HG03571 (cell line): ENCODE measurements around the gene EVL.
A peak's percentile ranks its signal among the peaks of the same experiment; 100 is the strongest.

Experiments
- ATAC-seq: cut with Tn5 transposase; IDR thresholded peaks from one replicate; pipeline ENCODE4 v1.9.1; 2021; ENCODE audit not compliant: unreplicated experiment

Gene EVL

DNA sequence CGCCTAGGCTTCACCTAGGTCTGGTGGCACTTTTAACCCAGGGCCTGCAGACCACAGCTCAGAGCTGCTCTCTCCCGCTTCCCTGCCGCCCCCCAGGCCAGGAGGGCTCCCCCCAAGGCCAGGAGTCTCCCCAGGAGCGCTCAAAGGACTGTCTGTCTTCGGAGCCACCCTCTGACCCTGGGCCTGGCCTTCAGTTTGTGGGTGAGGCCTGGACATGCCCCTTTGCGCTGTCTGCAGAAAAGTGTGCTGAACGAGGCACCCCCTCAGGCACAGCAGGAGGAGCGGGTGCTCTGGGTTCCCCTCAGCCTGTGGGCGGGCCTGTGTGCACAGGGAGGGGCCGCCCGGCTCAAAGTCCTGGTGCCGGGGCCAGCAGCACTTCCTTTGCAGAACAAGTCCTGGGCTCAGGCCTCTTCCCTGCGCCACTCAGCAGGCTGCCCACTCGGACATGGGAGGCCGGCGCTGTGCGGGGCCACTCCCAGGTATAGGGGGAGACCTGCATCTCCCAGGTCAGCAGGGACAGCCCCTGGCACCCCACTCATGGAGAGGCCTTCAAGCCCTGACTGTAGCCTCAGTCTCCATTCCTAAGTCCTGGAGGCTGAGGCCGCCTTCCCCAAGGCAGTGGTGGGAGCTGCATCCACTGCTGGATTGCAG, 79.9 kb downstream of the EVL start:
- ATAC-seq: no peak

DNA sequence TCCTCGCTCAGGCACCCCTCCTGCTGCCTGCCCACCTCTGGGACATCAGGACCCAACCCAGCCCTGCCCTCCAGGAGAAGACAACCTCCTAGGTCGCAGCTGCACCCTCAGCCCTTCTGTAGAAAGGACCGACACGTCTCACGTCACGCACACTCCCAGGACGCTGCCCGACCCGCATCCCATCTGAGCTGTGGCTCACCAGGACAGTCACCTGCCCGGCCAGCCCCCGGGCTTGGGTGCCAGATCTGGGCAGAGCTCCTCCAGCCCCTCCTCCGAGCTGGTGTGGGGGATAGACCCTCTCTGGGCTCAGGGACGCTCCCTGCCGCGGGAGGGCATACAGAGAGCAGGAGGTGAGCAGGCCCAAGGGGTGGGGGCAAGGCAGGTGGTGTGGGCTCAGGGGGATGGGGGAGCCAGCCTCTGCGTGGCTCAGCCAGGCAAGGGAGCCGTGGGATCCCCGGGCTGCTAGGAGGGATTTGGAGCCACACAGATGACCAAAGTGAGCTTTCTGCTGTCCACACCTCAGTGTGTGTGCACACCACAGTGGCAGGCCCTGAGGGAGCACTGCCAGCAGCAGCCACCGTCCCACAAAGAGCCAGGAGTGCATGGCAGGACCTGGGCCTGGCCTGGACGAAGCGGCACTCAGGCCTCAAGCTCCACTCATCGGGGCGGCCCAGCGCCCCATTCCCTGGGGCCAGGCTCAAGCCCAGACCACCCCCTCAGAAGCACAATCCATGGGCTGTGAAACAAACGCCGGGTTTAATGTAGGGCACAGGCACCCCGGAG, 80.7 kb downstream of the EVL start:
- no peak for ATAC-seq

DNA sequence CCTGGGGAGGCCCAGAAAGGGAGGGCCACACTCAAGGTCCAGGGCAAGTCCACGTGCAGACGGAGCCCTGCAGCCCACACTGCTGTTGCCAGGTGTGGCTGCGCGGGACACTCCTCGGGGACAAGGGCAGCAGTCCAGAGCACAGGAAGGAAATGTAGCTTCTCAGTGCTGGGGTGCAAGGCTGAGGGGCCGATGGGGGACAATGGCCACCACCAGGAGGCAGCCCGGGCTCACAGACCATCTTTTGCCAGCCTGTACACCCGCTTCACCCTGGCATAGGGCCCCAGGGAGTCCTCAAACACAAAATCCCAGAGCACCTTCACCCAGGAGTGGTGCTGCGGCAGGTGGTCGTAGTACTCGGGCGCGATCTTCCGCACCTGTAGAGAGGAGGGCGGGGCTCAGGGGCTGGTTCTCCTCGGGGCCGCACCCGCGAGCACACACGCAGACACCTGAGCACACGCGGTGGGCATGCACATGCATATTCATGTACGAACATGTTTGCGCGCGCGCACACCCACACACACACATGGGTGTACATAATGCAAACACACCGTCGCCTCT, 81.4 kb downstream of the EVL start:
- ATAC-seq: no peak

DNA sequence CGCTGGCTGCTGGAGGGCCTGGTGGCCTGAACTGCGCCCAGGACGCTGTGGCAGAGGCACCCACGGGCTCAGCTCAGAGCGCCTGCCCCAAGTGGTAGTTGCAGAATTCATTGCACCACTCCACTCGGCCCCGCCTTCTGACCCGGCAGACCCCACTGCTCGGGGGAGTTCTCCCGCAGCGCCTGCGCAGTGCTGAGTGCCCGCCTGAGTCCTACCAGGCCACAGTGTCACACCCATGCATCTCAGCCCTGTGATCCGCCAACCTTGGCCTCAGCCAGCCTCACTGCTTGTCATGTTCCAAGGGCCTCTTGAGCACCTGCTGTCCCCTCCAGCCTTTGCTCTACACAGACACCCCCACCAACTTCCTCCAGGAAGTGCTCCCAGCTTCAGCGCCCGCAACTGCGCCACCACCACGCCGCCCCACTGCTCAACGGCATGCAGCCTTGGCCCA, 82.0 kb downstream of the EVL start:
- ATAC-seq: no peak

DNA sequence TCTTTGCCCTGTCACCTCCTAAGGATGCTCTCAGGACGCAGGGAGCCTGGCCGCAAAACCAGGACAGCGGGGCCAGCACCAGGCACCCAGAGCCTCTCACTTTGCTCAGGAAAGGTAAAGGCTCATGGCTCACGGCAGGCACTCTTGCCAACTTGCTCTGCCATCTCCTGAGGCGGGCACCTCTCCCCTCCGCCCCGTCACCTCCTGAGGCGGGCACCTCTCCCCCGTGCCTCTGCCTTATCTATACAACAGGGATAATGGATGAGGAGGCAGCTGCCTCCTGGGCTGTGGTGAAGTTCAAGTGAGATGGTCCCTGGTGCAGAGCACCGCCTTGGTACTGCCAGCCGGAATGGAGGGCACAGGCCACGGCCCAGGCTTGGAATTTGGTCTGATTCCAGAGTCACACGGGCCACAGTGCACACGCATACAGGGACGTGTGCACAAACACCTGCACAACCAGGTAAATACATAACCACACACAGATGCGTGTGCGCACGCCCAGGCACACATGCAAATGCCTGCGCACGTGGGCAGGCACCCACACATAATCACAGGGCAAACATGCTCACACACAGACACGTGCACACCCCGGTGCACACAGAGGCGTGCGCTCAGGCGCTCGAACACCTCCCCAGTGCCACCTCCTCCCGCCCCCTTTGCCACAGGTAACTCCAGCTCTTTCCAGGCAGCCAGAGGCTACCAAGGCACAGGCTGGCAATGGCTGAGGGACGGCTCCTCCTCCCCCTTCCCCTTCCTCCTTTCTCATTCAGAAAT, 82.7 kb downstream of the EVL start:
- no peak for ATAC-seq

DNA sequence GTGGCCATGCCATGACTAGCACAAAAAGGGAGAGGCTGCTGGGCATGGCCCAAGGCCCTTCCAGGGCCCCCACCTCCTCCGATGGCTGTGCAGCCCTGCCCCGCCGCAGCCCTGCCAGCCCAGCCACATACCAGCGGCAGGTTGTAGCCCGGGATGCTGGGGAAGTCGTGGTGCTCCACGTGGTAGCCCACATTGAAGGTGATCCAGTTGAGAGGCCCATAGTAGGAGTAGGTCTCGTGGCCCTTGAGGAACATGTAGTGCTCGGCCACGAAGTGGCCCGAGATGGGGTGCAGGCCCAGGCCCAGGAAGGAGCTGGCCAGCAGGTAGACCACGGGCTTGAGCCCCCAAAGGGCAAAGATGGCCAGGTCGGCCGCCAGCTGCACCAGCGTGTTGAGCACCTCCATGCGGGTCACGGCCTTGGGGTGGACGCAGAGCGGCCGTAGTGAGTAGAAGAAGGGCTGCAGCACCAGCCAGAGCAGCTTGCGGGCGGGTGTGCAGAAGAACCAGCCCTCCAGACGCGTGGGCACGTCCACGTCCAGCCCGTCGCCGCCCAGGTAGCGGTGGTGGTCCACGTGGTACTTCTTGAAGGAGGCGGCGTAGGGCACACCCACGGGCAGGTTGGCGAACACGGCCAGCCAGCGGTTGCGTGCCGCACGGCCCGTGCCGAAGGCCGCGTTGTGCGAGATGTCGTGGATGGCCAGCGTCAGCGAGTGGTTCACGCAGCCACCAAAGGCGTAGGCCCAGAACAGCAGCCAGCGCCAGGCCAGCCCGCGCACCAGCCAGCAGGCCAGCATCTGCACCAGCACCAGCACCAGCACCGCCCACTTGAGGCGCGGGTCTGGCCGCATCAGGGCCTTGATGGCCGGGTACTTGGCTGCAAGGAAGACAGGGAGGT, 83.9 kb downstream of the EVL start:
- no peak for ATAC-seq

DNA sequence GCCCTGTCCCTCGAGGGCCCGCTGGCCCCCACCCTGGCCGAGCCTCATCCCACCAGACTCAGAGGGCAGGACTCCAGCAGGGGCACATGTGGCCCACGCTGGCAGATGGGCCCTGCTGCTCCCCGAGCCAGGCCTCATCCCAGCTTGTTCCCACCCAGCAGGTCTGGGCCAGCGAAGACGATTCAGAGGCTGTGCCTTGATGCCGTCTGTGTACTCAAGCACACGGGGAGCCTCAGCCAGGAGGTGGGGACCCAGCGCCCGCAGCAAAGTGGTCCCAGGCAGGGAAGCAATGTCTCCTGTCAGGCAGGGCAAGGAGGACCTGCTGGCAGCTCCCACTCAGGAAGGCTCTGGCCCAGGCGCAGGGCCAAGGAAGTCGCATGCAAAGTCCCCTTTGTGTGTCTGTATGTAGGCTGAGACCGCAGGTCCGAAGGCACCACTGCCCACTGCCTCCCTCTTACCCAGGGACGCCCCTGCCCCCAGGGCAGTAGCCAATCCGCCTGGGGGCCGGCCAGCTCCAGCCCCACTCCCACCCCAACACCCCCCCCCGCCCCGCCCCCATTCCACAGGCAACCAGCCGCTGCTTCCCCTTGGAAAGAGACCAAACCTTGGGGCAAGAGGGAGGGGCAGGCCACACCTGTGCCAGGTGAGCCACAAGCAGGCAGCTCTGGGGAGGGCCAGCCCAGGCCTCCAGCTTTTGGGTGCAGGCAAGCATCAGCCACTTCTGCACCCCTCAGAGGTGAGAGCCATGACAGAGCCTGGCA, 84.8 kb downstream of the EVL start:
- ATAC-seq: no peak

DNA sequence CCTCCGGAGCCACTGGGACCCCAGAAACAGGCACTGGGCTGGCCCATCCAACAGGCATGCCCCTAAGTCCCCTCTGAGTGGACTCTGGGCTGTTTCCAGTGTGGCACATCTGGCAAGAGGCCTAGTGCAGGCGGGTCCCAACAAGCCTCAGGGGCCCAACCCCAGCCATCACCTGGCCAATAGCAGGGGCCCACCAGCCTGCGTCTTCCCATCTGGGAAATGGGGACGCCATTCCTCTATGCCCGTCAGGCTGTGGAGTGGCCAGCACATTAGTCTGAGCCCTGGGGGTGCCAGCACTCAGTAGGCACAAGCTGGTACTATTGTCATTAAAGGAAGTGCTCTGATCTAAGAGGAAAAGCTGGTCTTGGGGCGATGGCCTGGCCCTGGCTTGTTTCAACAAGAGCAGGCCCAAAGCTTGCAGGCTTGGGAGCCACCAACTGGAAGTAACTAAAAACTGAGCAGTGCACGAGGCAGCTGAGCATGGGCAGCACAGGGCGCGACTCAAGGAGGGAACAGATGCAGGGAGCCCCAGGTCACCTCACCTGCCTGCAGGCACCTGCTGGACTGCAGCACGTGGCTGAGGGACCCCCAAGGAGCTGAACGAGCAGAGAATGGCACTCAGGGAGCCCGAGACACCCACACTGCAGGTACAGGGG, 85.8 kb downstream of the EVL start:
- ATAC-seq: no peak

DNA sequence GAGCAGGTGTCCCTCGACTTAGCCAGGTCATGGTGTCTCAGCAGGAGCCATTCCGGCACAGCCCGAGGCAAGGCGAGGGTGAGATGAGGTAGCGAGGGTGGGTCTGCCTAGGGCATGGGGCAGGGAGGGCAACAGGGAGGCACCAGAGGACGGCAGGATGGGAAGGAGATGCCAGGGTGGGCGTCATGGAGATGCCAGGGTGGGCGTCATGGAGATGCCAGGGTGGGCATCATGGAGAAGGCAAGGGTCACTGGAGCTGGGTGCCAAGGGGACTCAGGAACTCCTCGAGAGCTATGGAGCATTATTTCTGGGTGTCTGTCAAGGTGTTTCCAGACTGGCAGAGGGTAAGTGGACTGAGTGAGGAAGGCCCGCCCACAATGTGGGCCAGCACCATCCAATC, 86.9 kb downstream of the EVL start:
- ATAC-seq: no peak

DNA sequence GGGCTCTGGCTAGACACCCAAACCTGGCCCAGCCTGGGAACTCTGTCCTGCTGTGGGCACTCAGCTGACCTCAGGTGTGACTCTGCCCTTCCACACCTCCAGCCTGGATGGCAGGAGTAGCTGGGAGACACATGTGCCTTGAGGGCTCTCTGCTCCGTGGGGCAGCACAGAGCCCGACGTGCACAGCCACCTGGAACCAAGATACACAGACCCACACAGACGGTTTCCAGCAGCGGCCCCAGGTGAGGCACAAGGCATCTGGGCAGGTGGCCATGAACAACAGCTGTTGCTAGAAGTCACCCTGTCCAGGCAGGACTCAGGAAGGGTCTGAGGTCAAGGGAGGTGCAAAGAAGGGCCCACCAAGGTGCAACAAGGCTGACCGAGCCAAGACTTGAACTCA, 88.3 kb downstream of the EVL start:
- no peak for ATAC-seq

DNA sequence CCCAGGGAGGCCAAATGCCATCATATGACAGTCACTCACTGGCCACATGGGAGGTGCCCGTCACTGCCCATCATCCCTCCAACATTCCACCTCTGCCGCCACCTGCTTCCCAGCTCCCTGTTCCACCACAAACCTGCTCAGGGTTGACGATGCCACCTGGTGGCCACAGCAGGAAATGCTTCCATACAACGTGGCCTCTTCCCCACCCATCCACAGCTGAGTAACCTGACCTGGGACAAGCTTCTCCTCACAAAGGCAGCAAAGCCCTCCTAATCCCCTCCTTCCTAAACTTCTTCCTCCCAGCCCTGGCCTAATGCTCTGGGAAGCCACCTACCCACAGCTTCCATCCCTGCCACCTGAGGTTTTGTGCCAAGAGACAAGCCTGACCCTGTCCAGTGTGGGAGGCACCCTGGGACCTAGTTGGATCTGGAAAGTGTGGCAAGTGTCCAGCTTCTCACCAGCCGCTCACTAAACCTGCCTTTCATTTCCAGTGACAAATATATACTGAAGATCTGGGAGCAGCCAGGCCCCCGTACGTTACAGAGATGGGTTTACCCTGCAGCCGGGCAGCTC, 89.9 kb downstream of the EVL start:
- ATAC-seq: no peak

DNA sequence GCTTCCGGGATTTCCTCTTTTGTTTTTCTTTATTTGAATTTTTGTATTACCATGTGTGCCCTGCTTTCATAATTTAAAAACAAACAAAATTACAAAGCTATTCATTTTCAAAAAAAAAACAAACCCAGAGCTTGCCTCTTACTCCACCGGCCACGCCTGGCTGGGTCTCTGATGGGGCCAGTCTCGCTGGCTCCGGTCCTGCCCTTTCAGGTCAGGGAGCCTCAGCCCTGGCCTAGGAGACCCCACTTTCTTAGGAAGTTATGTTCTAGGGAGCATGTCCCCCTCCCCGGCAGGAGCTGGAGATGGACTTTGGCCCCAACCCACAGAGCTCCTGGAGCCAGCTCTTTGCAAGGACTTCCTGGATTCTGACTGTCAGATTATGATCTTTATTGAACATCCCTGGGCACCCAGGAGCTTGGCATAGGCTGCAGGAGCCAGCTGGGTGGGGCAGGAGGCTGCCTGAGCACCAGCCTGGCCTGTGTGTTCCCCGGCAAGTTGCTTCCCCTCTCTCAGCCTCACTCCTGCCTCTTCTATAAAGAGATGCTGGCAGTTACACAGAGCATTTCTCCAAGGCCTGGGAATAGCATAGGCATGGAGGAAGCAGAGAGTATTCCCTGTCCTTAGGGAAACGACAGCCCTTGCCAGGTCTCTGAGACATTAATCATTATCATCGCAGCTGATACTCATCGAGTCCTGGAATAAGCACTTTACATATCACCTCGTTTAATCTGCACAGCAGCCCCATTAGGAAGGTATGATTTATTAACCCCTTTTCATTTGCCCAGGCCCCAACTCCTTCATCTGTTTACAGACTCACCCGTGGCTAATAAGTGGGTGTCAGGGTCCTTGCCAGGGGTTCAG, 90.8 kb downstream of the EVL start:
- no peak for ATAC-seq

DNA sequence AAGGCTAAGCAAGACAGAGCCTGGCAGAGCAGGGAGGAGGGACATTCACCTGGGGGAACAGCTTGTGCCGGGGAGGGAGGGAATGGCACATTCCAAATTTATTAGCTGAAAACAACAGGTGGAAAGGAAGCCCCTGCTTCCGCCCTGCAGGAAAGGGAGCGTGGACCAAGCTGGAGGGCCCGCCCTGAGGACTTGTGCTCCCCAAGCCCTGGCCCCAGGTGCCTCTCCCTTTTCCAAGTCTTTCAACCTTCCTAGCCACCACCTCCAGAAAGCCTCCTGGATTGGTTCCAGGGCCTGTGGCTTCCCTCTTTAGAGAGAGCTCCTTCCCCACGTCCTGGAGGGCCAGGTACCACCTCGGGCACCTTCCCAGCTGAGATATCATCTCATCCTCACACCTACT, 91.6 kb downstream of the EVL start:
- ATAC-seq: no peak

DNA sequence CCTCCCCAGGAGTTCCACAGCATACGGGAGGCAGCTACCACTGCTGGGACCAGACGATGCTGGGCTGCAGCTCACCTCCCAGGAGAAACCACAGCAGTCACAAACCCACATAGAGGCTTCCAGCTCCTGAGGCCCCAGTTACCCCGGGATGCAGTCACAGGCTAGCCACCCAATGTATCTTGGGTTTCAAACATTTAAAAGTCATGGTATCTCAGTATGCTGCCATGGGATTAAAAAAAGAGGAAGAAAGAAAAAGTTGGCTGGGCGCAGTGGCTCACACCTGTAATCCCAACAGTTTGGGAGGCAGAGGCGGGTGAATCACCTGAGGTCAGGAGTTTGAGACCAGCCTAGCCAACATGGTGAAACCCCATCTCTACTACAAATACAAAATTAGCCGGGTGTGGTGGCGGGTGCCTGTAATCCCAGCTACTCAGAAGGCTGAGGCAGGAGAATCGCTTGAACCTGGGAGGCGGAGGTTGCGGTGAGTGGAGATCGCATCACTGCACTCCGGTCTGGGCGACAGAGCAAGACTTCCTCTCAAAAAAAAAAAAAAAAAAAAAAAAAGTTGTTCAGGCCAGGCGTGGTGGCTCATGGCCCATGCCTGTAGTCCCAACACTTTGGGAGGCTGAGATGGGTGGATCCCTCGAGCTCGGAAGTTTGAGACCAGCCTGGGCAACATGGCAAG, 92.5 kb downstream of the EVL start:
- ATAC-seq: peak; percentile 40

DNA sequence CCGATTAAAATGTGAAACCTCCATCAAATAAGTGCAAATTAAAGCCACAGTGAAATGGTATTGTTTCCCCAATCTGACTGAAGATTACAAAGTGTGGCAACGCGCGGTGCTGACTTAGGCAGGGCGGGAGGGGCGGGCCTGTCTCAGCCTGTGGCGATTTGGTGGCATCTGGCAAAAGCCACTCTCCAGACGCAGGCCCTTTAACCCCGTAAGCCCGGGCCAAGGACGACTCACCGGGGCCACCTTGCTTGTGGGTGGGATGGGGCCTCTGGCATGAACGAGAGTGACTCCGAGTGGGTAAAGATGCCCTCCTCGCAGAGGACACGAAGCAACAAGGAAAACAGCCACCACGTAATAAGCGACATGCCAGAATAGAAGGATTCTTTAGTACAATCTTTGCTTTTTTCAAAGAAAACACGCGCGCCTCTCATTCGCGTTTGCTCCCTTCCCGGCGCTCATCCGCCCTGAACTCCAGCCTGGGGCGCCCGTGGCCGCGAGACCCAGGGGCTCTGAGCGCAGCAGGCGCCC, 93.4 kb downstream of the EVL start:
- no peak for ATAC-seq

DNA sequence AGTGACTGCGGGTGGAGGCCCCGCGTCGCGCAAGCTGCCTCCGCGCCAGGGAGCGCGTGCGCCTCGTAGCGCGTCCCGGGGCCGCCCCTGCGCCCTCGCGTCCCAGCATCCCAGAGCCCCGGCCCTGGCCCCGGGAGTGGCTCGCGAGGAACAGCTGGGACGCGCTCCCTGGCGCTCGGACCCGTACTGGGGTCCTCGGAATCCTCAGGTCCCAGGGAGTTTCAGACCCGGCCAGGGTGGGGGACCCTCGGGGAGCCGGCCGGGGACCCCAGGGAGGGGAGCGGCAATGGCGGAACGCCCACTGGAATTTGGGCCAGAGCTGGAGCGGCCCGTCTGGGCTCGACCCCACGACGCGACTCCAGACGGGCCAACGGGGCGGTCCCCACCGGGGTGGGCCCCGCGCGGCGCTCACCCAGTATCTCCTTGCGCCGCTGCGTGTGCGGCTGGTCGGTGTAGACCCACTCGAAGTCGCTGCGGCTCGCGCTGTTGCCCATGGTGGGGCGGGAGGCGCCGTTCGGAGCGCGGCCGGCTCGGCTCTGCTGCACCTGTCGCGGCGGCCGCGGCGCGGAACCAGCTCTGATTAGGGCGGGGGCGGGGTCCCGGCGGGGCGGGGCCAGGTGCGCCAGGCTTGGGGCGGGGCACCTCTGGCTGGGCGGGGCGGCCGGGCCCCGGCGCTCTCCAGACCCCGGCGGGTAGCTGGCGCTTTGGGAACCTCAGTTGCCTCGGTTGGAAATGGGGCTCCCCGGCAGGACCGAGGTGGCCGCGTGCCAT, 94.1 kb downstream of the EVL start, which contains the start of gene DEGS2:
DEGS2 (minus strand) TSS at position 552 of the 771 bp plus-strand sequence; CDS start at position 494, 58 bp downstream.
- no peak for ATAC-seq
